ENCODE data around the gene HBA2.
"Not testable (repeated sequence)": the region's sequence is repeated elsewhere in the genome, so short reads cannot be mapped to it uniquely, and the experiment has no call there.

Gene HBA2

GRCh38 chr16:176006-176405, 3.3 kb downstream of the HBA2 start:
- not testable (repeated sequence) for DNase-seq

GRCh38 chr16:176477-177382, 4.1 kb downstream of the HBA2 start, which contains the start of gene HBA1:
Gene HBA1, plus strand, starts transcription at chr16:176680. Its CDS starts 37 bp downstream, at chr16:176717.
- DNase-seq: not testable (repeated sequence)

GRCh38 chr16:177394-177822, 4.7 kb downstream of the HBA2 start:
- DNase-seq: no peak

GRCh38 chr16:177981-178667, 5.4 kb downstream of the HBA2 start:
- no peak for DNase-seq

- DNase-seq: no peak
These were observed 6.0 kb downstream of the HBA2 start for GRCh38 chr16:178668-179015.

GRCh38 chr16:179211-180092, 6.8 kb downstream of the HBA2 start:
- DNase-seq: no peak

- no peak for DNase-seq
These were observed 7.5 kb downstream of the HBA2 start, which contains the start of gene HBQ1 for GRCh38 chr16:180101-180675. Gene HBQ1, plus strand, starts transcription at chr16:180459. Its CDS starts 28 bp downstream, at chr16:180487.

- DNase-seq: peak; percentile 61 to 82 (median 74)
These were observed 8.2 kb downstream of the HBA2 start for GRCh38 chr16:180681-181564.

GRCh38 chr16:181565-182021, 8.9 kb downstream of the HBA2 start:
- DNase-seq: no peak

GRCh38 chr16:183005-183404, 10.3 kb downstream of the HBA2 start:
- DNase-seq: no peak

GRCh38 chr16:185213-185612, 12.5 kb downstream of the HBA2 start:
- no peak for DNase-seq

GRCh38 chr16:185691-186090, 13.0 kb downstream of the HBA2 start:
- DNase-seq: no peak

GRCh38 chr16:187330-187729, 14.7 kb downstream of the HBA2 start:
- DNase-seq: no peak

- DNase-seq: peak in 1 of 5 donors; percentile 25
These were observed 16.0 kb downstream of the HBA2 start for GRCh38 chr16:188674-189073.

GRCh38 chr16:189604-190186, 17.0 kb downstream of the HBA2 start:
- DNase-seq: no peak

GRCh38 chr16:191831-192230, 19.2 kb downstream of the HBA2 start:
- no peak for DNase-seq

- no peak for DNase-seq
These were observed 20.0 kb downstream of the HBA2 start for GRCh38 chr16:192686-193085.

- DNase-seq: no peak
These were observed 20.8 kb downstream of the HBA2 start for GRCh38 chr16:193441-193840.

GRCh38 chr16:194516-194915, 21.8 kb downstream of the HBA2 start:
- DNase-seq: no peak

GRCh38 chr16:200388-200787, 27.7 kb downstream of the HBA2 start:
- no peak for DNase-seq

GRCh38 chr16:203246-203645, 30.6 kb downstream of the HBA2 start:
- DNase-seq: no peak
